ENCODE data around the gene POPDC3.

GRCh38 chr6:105135056-105135455, 44.8 kb downstream of the POPDC3 start:
- TF ChIP-seq EZH2 (IDR thresholded peaks at IDR 0.05; ENCODE audit: borderline replicate concordance, insufficient read depth, low read depth, low read length, poor library complexity, severe bottlenecking) (no peak), CTCF (IDR thresholded peaks at IDR 0.05) (no peak)
